Glutamatergic neuron (in vitro differentiated cells): ENCODE measurements around the gene RIBC2. TPM values are rescaled to one million over a fixed set of nuclear protein-coding genes. Genes with fewer than 3 reads are reported as not detected.
"Not testable (repeated sequence)": the region's sequence is repeated elsewhere in the genome, so short reads cannot be mapped to it uniquely, and the experiment has no call there.

Experiments
- DNase-seq: peaks from one replicate; pipeline ENCODE4 v3.0.0; 2022
- H3K27ac Mint-ChIP-seq: one replicate; pipeline ENCODE4 v1.8.0; 2020; ENCODE audit warnings: mild to moderate bottlenecking, mixed read lengths, inconsistent platforms; ENCODE audit not compliant: unreplicated experiment
- H3K27me3 Mint-ChIP-seq: one replicate; pipeline ENCODE4 v1.8.0; 2020; ENCODE audit warnings: mild to moderate bottlenecking, moderate library complexity, mixed read lengths, inconsistent platforms; ENCODE audit not compliant: unreplicated experiment
- H3K36me3 Mint-ChIP-seq: one replicate; pipeline ENCODE4 v1.8.0; 2020; ENCODE audit warnings: mild to moderate bottlenecking, mixed read lengths, inconsistent platforms; ENCODE audit not compliant: unreplicated experiment
- H3K4me1 Mint-ChIP-seq: one replicate; pipeline ENCODE4 v1.8.0; 2020; ENCODE audit warnings: mild to moderate bottlenecking, low read depth, mixed read lengths, inconsistent platforms; ENCODE audit not compliant: unreplicated experiment
- H3K4me3 Mint-ChIP-seq: one replicate; pipeline ENCODE4 v1.8.0; 2020; ENCODE audit warnings: mild to moderate bottlenecking, mixed read lengths, inconsistent platforms; ENCODE audit not compliant: unreplicated experiment
- H3K9me3 Mint-ChIP-seq: one replicate; pipeline ENCODE4 v1.8.0; 2020; ENCODE audit warnings: mild to moderate bottlenecking, moderate library complexity, mixed read lengths, inconsistent platforms; ENCODE audit not compliant: unreplicated experiment
- total RNA-seq: library from RNA; stranded (reverse); fragmentation: NEBNext Ultra II Directional; extraction: Animal tissue kit (Norgen Biotek cat#: 25700); gene quantifications from one replicate; pipeline ENCODE4 v1.2.1, GENCODE V29; 2021; ENCODE audit not compliant: unreplicated experiment
- TF ChIP-seq, protein P1 (sequence below): fragments of 200-600 bp; sonication (generic); IDR thresholded peaks from one replicate; pipeline ENCODE4 v1.5.0; 2021; ENCODE audit not compliant: partially characterized antibody, unreplicated experiment

RIBC2 gene
- total RNA-seq, 1 donor from 2014 or later, result 0.71 TPM

DNA sequence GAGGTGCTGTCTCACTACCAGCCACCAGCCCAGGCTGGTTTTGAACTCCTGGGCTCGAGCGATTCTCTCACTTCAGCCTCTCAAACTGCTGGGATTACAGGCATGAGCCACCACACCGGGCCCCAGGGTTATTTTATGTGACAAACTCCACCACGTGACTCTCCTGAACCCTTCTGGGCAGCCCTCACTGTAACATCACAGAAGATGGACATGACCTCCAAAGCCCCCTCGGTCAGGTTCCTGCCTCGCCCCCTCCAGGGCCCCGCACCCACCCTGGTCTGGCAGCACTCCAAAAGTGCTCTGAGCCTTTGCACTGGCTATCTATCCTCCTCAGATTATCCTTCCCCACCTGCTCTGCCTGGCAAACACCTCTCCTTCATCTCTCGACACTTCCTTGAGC, 43.3 kb downstream of the RIBC2 start:
- Mint-ChIP-seq H3K4me3 (no peak overlapping the region), H3K27me3 (peaks cover 10% of the 10 kb centered on the region), H3K36me3 (no peaks in the 10 kb centered on the region), H3K4me1 (no peaks in the 10 kb centered on the region), H3K9me3 (peaks cover 9% of the 10 kb centered on the region), H3K27ac (no peak overlapping the region)
- peak; percentile 2 for DNase-seq
- TF ChIP-seq, protein P1, sequence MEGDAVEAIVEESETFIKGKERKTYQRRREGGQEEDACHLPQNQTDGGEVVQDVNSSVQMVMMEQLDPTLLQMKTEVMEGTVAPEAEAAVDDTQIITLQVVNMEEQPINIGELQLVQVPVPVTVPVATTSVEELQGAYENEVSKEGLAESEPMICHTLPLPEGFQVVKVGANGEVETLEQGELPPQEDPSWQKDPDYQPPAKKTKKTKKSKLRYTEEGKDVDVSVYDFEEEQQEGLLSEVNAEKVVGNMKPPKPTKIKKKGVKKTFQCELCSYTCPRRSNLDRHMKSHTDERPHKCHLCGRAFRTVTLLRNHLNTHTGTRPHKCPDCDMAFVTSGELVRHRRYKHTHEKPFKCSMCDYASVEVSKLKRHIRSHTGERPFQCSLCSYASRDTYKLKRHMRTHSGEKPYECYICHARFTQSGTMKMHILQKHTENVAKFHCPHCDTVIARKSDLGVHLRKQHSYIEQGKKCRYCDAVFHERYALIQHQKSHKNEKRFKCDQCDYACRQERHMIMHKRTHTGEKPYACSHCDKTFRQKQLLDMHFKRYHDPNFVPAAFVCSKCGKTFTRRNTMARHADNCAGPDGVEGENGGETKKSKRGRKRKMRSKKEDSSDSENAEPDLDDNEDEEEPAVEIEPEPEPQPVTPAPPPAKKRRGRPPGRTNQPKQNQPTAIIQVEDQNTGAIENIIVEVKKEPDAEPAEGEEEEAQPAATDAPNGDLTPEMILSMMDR, result no peak

DNA sequence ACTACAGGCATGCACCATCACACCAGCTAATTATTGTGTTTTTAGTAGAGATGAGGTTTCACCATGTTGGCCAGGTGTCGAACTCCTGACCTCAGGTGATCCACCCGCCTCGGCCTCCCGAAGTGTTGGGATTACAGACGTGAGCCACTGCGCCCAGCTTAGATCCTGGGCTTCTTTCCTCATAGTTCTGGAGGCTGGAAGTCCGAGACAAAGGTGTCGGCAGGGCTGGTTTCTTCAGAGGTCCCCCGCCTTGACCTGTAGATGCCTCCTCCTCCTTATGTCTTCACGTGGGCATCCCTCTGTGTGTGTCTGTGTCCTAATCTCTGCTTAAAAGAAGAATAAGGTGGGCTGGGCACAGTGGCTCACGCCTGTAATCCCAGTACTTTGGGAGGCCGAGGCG, 45.0 kb downstream of the RIBC2 start:
- H3K36me3 Mint-ChIP-seq, result no peaks in the 10 kb centered on the region
- H3K4me3 Mint-ChIP-seq, result no peak overlapping the region
- H3K9me3 Mint-ChIP-seq, result peaks cover 9% of the 10 kb centered on the region
- peaks cover 11% of the 10 kb centered on the region for H3K27me3 Mint-ChIP-seq
- no peak overlapping the region for H3K27ac Mint-ChIP-seq
- H3K4me1 Mint-ChIP-seq, result no peaks in the 10 kb centered on the region
- DNase-seq, result no peak
- TF ChIP-seq, protein P1, result no peak

DNA sequence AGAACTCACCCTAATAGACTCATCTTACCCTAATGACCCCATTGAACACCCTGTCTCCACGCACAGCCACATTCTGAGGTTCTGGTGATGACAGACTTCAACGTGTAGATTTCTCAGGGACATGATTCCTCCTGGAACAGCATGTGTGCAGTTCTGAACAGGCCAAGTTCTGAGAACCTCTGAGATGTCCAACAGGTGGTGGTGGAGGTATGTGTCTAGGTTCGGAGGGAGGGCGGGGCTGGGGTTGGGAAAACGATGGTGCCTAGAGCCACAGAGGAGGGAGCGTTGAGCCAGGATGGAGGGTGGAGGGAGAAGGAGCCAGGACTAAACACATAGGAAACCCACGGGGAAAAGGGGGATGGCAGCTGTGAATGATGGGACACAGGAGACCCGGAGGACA, 45.7 kb downstream of the RIBC2 start:
- H3K9me3 Mint-ChIP-seq, result peaks cover 9% of the 10 kb centered on the region
- H3K36me3 Mint-ChIP-seq, result peaks cover 4% of the 10 kb centered on the region
- TF ChIP-seq, protein P1, result no peak
- no peak overlapping the region for H3K4me3 Mint-ChIP-seq
- H3K27me3 Mint-ChIP-seq, result peaks cover 11% of the 10 kb centered on the region
- no peak for DNase-seq
- H3K4me1 Mint-ChIP-seq, result no peaks in the 10 kb centered on the region
- no peak overlapping the region for H3K27ac Mint-ChIP-seq

DNA sequence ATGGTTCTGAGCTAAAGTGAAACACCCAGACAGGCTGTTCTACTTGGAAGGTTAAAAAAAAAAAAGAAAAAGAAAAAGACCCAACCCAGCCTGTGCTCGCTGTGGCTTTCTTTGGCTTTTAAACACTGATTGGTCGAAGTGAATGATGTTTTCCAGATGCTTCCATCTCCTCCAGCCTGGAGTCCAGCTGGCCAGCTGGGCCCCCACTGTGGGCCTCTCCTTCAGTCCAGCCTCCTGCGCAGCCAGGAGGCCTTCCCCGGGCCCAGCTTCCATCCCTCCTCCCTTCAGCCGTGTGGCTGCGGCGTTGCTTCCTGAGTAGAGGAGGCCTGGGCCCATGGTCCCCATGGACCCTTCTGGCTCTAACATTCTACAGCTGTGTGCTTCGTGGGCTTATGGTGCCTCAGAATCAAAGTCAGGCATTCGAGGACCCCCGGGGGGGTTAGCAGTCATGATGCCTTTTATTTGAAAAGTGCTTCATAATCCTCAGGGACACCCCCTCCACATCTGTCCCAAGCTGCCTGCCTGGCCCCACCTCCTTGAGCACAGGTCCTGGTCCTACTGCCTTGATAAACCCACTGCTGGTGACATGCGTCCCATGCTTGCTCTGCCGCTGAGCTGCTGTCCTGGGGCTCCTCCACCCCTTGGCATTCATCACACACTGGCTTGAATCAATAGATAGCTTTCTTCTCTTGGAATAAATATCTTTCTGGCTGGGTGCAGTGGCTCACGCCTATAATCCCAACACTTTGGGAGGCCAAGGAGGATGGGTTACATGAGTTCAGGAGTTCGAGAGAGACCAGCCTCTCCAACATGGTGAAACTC, 47.0 kb downstream of the RIBC2 start:
- Mint-ChIP-seq H3K4me3 (no peak overlapping the region), H3K27me3 (peaks cover 12% of the 10 kb centered on the region), H3K4me1 (no peaks in the 10 kb centered on the region), H3K27ac (peak overlapping the region; percentile 31), H3K9me3 (peaks cover 12% of the 10 kb centered on the region), H3K36me3 (peaks cover 11% of the 10 kb centered on the region)
- DNase-seq, result peak; percentile 70
- TF ChIP-seq, protein P1, result no peak

DNA sequence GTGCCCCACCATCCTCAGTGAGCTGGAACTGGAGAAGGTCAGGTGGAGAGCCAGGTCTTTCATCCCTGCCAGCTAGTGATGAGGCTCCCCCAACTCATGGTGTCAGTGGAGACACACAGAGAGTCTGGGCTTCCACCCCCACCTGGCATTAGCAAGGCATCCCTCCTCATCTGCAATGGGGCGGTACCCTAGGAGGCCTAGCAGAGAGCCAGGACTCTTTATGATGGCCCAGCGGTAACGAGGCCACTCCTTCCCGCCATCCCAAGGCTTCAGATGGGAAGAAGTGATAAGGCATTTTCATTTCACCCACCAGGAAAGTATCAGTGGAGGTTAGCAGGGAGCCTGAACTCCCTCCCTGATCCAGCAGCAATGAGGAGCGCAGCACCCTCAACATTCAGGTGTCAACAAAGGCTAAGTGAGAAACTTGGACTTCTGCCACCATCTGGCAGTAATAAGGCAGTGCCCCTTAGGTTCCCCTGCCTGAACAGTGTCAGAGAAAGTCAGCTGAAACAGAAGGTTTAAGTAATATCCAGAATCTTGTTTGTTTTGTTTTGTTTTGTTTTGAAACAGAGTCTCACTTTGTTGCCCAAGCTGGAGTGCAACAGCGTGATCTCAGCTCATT, 48.7 kb downstream of the RIBC2 start:
- peaks cover 14% of the 10 kb centered on the region for H3K9me3 Mint-ChIP-seq
- no peak overlapping the region for H3K27ac Mint-ChIP-seq
- peaks cover 11% of the 10 kb centered on the region for H3K27me3 Mint-ChIP-seq
- no peaks in the 10 kb centered on the region for H3K4me1 Mint-ChIP-seq
- H3K36me3 Mint-ChIP-seq, result peaks cover 16% of the 10 kb centered on the region
- no peak for DNase-seq
- TF ChIP-seq, protein P1, result no peak
- no peak overlapping the region for H3K4me3 Mint-ChIP-seq

DNA sequence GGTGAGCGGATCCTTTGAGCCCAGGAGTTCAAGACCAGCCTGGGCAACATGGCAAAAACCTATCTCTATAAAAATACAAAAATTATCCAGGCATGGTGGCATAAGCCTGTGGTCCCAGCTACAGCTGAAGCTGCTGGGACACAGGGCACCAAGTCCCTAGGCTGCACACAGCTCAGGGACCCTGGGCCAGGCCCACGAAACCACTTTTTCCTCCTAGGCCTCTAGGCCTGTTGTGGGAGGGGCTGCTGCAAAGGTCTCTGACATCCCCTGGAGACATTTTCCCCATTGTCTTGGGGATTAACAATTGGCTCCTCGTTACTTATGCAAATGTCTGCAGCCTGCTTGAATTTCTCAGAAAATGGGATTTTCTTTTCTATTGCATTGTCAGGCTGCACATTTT, 50.2 kb downstream of the RIBC2 start:
- peaks cover 19% of the 10 kb centered on the region for H3K36me3 Mint-ChIP-seq
- not testable (repeated sequence) for H3K4me3 Mint-ChIP-seq, H3K27ac Mint-ChIP-seq, H3K4me1 Mint-ChIP-seq, DNase-seq
- H3K27me3 Mint-ChIP-seq, result peaks cover 10% of the 10 kb centered on the region
- peaks cover 14% of the 10 kb centered on the region for H3K9me3 Mint-ChIP-seq
